NCI-H2081 (cell line): ENCODE data around the gene TMEM243.
"Not testable (repeated sequence)": the region's sequence is repeated elsewhere in the genome, so short reads cannot be mapped to it uniquely, and the experiment has no call there.

Experiments used
- DNase-seq, 2 experiments: peaks; one replicate each; lab custom pipeline; 2025; lab: John Stamatoyannopoulos, UW

TMEM243 gene

GRCh38 chr7:87219545-87220025, at the start of gene TMEM243:
Gene TMEM243, minus strand, starts transcription at chr7:87219732. Its CDS starts 229 bp downstream, at chr7:87219503.
- peak; percentile 74 to 80 for DNase-seq

GRCh38 chr7:87267239-87267900, 47.8 kb upstream of the TMEM243 start:
- no peak for DNase-seq

- no peak for DNase-seq
Observed at GRCh38 chr7:87263537-87263936, 44.0 kb upstream of the TMEM243 start.

- DNase-seq, result no peak
Observed at GRCh38 chr7:87253589-87254087, 34.1 kb upstream of the TMEM243 start.

GRCh38 chr7:87245671-87246070, 26.1 kb upstream of the TMEM243 start:
- not testable (repeated sequence) for DNase-seq

- not testable (repeated sequence) for DNase-seq
Observed at GRCh38 chr7:87238464-87239051, 19.0 kb upstream of the TMEM243 start.

DNA sequence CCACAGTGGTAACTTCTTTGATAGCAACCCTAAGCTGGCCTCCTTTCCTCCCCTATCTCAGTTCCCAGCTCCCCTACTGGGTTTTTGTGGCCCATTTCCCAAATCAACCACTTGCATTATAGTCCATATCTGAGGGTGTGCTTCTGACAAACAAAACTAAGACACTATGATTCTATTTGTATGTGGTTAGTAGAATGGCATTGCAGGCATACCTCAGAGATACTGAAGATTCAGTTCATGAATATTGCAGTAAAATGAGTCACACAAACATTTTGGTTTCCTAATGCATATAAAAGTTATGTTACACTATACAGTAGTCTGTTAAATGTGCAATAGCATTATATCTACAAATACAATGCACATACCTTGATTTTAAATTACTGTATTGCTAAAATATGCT, 15.4 kb upstream of the TMEM243 start:
- DNase-seq, result no peak

DNA sequence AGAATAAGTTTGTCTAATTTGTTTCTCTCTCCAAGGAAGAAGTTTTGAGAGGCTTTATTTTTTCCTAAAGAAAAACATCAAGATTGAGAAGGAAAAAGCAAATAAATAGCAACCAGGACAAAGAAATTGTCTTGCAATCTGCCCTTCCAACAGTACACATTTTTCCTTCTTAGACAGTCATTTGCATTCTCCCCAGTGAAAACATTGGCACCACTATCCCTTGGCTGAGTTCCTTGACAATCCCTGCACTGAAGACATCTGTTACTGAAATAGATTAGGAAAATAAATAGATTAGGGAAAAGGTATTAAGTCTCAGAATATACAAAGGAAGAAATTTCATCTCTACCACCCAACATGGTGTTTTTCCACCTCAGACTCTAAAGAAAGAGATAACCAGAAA, 12.2 kb upstream of the TMEM243 start:
- DNase-seq, result no peak

DNA sequence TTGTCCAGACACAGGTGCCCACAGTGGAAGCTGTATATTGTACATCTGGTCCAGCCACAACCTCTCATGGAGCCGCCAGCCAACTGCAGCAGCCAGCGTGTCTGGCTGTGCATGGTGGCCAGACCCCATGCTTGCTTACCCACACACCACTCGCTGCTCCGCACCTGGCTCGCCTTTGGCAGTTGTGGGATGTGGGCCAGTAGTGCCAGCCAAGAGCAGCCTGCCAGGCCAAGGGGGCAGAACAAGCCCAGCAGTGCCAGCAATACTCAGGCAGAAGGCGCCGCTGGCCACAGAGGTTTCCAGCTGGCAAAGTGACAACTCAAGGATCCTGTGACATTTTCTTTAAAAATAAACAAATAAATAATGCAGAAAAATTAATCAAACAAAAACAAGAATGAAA, 11.7 kb upstream of the TMEM243 start:
- DNase-seq, result peak; percentile 9 to 78

GRCh38 chr7:87226495-87226894, 7.0 kb upstream of the TMEM243 start:
- no peak for DNase-seq

- DNase-seq, result no peak
Observed at GRCh38 chr7:87225696-87226095, 6.2 kb upstream of the TMEM243 start.

- DNase-seq, result no peak
Observed at GRCh38 chr7:87223666-87224065, 4.1 kb upstream of the TMEM243 start.

GRCh38 chr7:87220734-87221215, 1.2 kb upstream of the TMEM243 start:
- DNase-seq, result peak in 1 of 2 experiments; percentile 43

DNA sequence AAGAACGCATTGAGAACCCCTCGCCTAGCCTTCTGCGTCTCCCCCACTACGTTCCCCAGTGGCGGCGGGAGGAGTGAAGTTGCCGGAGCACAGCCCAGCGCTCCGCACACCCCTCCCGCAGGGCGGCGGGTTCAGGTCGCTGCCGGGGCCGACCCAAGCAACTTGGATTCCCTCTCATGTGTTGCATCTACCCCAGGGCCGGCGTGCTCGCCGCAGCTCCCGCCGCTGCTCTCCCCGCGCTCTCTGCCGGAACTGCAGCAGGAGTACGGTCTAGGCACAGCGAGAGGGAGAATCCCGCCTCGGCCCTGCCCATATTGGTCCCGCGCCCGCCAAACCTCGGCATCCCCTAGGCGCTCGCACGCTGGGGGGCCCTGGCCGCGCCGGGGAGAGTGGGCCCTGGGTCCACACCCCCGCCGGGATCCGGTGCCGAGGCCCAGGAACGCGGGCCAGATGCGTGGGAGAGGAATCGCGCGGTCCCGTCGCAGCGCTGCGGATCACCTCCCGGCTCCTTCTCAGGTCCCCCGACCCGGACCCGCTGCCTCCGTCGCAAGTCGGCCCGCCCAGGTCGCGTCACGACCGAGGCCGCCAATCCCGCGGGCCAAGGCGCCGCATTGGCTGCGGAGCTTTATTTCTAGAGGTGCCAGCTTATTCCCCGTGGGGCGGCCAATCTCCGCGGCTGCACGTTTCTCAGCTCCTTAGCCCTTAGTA, 648 bp upstream of the TMEM243 start:
- DNase-seq, result peak; percentile 86 to 95

DNA sequence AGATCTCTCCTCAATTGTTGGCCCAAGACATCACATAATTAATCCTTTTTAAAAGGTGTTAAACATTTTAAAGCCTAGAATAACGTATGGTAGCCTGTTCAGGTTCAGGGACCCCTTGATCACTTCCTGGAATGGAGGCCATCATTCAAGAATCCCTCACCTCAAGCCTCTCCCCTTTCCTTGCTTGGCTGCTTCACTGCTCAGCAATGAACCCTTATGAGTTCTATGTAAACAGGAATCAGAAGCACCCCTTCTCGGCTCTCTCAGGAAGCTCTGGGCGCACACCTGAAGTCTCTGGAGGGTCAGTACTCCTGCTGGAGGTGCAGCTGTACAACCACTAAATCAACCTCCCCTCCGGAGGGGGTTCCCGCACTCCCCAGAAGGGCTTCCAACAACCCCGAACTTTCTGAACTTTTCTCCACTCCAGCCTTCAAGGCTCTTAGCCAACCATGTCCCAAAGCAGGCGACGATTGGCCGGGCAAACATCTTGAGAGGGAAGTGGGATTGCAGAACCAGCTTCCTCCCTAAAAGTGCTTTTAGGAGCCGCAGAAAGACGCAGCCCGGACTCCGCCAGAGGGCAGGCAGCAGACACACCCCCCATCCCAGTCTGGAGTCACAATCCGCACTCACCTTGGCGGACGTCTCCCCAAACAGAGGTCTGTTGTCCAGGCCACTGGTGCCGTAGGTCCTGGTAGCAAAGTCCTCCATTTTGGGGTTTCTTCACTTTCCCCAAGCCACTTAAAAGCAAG, 562 bp downstream of the TMEM243 start:
- DNase-seq, result peak in 1 of 2 experiments; percentile 68

- DNase-seq, result no peak
Observed at GRCh38 chr7:87217983-87218653, 1.4 kb downstream of the TMEM243 start.

DNA sequence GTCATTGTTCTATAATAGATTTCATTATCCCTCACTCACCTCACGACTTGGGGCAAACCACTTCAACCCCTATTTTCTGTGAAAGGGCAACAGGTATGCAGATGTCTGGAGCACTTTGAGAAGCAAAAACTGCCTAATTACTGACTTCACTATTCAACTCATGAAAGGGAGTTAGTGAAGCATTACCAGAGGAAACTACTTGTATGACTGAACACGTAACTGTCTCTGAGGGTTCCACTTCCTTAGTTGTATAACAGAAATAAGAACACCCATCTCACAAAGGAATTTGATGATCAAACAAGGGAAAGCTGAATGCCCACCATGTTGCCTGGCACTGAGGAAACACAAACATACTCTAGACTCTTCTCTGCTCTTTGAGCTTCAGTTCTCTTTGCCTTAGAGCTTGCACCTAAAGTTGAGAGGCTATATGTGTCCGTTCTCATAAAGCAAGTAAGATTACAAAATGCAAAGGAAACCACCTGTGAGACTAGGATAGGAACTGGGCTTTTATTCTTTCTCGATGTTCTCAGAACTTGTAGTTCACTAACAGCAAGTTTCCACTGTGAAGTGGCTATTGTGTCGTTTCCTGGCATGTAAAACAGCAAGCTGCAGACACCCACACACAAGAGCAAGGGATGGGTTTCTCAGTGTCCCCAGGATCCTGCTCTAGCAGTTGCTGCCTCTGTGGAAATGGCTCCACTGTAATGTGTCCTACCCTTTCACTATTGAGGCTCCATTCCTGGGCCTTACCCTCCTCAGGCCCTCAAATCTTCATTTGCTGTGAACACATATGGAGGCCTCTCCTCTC, 2.6 kb downstream of the TMEM243 start:
- no peak for DNase-seq

DNA sequence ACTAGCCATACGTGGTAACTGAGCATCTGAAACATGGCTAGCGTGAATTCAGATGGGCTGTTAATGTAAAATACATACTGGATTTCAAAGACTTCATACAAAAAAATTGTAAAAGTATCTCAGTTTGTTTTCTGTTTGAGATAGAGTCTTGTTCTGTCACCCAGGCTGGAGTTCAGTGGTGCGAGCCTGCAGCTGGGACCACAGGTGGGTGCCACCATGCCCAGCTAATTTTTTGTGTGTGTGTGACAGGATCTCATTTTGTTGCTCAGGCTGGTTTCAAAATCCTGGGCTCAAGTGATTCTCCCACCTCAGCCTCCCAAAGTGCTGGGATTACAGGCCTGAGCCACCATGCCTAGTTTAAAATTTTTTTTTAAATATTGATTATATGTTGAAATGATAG, 4.5 kb downstream of the TMEM243 start:
- no peak for DNase-seq

GRCh38 chr7:87213811-87214210, 5.7 kb downstream of the TMEM243 start:
- DNase-seq, result no peak

DNA sequence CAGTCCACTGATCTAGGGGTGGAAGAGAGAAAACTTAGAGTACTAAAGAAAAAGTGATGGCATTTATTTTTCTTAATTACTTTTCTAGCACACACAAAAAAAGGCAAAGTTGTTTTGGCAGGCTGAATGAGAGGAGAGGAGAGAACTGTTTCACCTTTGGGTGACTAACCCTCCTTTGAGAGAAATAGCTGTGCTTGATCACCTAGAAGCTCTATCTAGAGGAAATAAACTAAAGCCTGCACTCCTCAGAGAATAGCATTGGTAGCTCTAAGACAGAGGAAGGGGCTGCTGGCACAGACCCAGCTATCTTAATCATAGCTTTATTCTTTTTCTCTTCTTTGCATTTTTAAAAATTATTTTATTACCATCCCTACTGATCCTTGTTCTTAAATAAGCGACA, 6.3 kb downstream of the TMEM243 start:
- DNase-seq, result no peak

DNA sequence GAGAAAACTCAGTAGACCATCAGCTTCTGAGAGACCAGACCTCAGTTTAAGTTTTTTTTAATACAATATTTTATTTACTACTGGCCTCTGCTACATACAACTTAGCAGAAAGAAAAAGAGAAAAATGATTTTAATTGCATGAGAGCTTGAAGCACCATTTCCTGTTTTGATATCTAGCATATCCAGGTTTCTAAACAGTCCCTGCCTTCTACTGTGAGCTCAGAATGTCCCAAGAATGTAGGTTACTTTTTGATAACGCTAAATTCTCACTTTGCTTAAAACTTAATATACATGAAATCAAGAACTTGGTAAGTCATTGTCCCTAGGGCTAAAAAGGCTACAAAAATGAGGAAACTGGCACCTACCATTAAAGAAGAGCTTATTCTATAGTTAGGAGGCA, 7.0 kb downstream of the TMEM243 start:
- no peak for DNase-seq
